H9 (cell line): ENCODE results near the gene EGLN3. TPM values are rescaled to one million over a fixed set of nuclear protein-coding genes. Genes with fewer than 3 reads are reported as not detected.

Experiments
- DNase-seq: peaks from one replicate; pipeline ENCODE4 v3.0.0-alpha.2; 2017
- H2AFZ ChIP-seq: one replicate; pipeline ENCODE4 v1.6.1; 2013; ENCODE audit warnings: mild to moderate bottlenecking, low read length, control low read depth, moderate library complexity
- H2AK5ac ChIP-seq: 2 replicates; pipeline ENCODE4 v1.6.1; 2013; ENCODE audit warnings: low read length, control low read depth, mixed read lengths; ENCODE audit not compliant: insufficient read length
- H2BK120ac ChIP-seq: one replicate; pipeline ENCODE4 v1.6.1; 2013; ENCODE audit warnings: low read depth, mild to moderate bottlenecking, low read length, control low read depth, inconsistent platforms; ENCODE audit not compliant: poor library complexity, severe bottlenecking
- H2BK12ac ChIP-seq: 2 replicates; pipeline ENCODE4 v1.6.1; 2013; ENCODE audit warnings: low read length, control low read depth, mixed read lengths, low read depth; ENCODE audit not compliant: insufficient read length
- H2BK15ac ChIP-seq: 2 replicates; pipeline ENCODE4 v1.6.1; 2013; ENCODE audit warnings: low read depth, low read length, control low read depth
- H2BK20ac ChIP-seq: one replicate; pipeline ENCODE4 v1.6.1; 2013; ENCODE audit warnings: low read depth, mild to moderate bottlenecking, low read length, control low read depth, inconsistent platforms; ENCODE audit not compliant: poor library complexity, severe bottlenecking
- H2BK5ac ChIP-seq: 2 replicates; pipeline ENCODE4 v1.6.1; 2013; ENCODE audit warnings: low read length, control low read depth, mixed read lengths; ENCODE audit not compliant: insufficient read length
- H3K14ac ChIP-seq: 2 replicates; pipeline ENCODE4 v1.6.1; 2013; ENCODE audit warnings: low read length, control low read depth; ENCODE audit not compliant: insufficient read depth
- H3K18ac ChIP-seq: 2 replicates; pipeline ENCODE4 v1.6.1; 2013; ENCODE audit warnings: low read depth, mild to moderate bottlenecking, mixed read lengths, low read length, control low read depth; ENCODE audit not compliant: insufficient read length
- H3K23ac ChIP-seq: 2 replicates; pipeline ENCODE4 v1.6.1; 2013; ENCODE audit warnings: low read length, control low read depth, mixed read lengths, low read depth; ENCODE audit not compliant: insufficient read length
- H3K23me2 ChIP-seq: 2 replicates; pipeline ENCODE4 v1.6.1; 2013; ENCODE audit warnings: low read depth, mild to moderate bottlenecking, mixed read lengths, low read length, control low read depth; ENCODE audit not compliant: insufficient read length, poor library complexity, severe bottlenecking
- H3K27ac ChIP-seq: 2 replicates; pipeline ENCODE4 v1.5.1; 2013; ENCODE audit warnings: low read length, control low read depth, mixed read lengths, low read depth; ENCODE audit not compliant: insufficient read length
- H3K27me3 ChIP-seq: 2 replicates; pipeline ENCODE4 v1.6.1; 2013; ENCODE audit warnings: low read length, control low read depth, inconsistent platforms; ENCODE audit not compliant: insufficient read depth
- H3K4ac ChIP-seq: 2 replicates; pipeline ENCODE4 v1.6.1; 2013; ENCODE audit warnings: low read depth, mild to moderate bottlenecking, control low read depth, inconsistent platforms, low read length, moderate library complexity
- H3K4me1 ChIP-seq: 2 replicates; pipeline ENCODE4 v1.6.1; 2013; ENCODE audit warnings: low read length, control low read depth, inconsistent platforms; ENCODE audit not compliant: insufficient read depth
- H3K4me2 ChIP-seq: 2 replicates; pipeline ENCODE4 v1.6.1; 2013; ENCODE audit warnings: low read length, control low read depth, mixed read lengths; ENCODE audit not compliant: insufficient read length, insufficient read depth
- H3K56ac ChIP-seq: 2 replicates; pipeline ENCODE4 v1.6.1; 2013; ENCODE audit warnings: low read depth, mild to moderate bottlenecking, mixed read lengths, low read length, control low read depth; ENCODE audit not compliant: insufficient read length
- H3K79me1 ChIP-seq: 2 replicates; pipeline ENCODE4 v1.6.1; 2013; ENCODE audit warnings: low read depth, mild to moderate bottlenecking, moderate library complexity, low read length, control low read depth, inconsistent platforms; ENCODE audit not compliant: insufficient read depth, poor library complexity, severe bottlenecking
- H3K79me2 ChIP-seq: 2 replicates; pipeline ENCODE4 v1.6.1; 2013; ENCODE audit warnings: low read length, control low read depth, inconsistent platforms; ENCODE audit not compliant: insufficient read depth
- H3K9ac ChIP-seq: 2 replicates; pipeline ENCODE4 v1.6.1; 2013; ENCODE audit warnings: low read length, control low read depth, mixed read lengths; ENCODE audit not compliant: insufficient read length; ENCODE audit errors: extremely low read depth
- H3K9me3 ChIP-seq: one replicate; pipeline ENCODE4 v1.6.1; 2013; ENCODE audit warnings: low read depth, low read length, inconsistent platforms; ENCODE audit not compliant: control insufficient read depth
- H3T11ph ChIP-seq: one replicate; pipeline ENCODE4 v1.6.1; 2013; ENCODE audit warnings: mild to moderate bottlenecking, low read length, control low read depth, inconsistent platforms
- H4K20me1 ChIP-seq: one replicate; pipeline ENCODE4 v1.6.1; 2013; ENCODE audit not compliant: control insufficient read depth, insufficient read length, insufficient read depth
- H4K5ac ChIP-seq: 2 replicates; pipeline ENCODE4 v1.6.1; 2013; ENCODE audit warnings: low read depth, mild to moderate bottlenecking, mixed read lengths, low read length, control low read depth; ENCODE audit not compliant: insufficient read length
- H4K8ac ChIP-seq: replicated peaks from 2 replicates; pipeline ENCODE4 v1.6.1; 2013; ENCODE audit warnings: low read length, control low read depth, mixed read lengths, low read depth; ENCODE audit not compliant: insufficient read length
- H4K91ac ChIP-seq: 2 replicates; pipeline ENCODE4 v1.6.1; 2013; ENCODE audit warnings: low read depth, mild to moderate bottlenecking, moderate library complexity, mixed read lengths, low read length, control low read depth; ENCODE audit not compliant: insufficient read length
- H3K27ac Mint-ChIP-seq, 3 experiments: 2 replicates in 2 of 3; 3 replicates in 1 of 3; pipeline ENCODE4 v1.8.0; 2020 to 2021; ENCODE audit warnings: mixed read lengths in 3 of 3, mild to moderate bottlenecking in 1 of 3, moderate library complexity in 1 of 3
- H3K27me3 Mint-ChIP-seq: 2 replicates; pipeline ENCODE4 v1.8.0; 2021; ENCODE audit warnings: low read depth, mild to moderate bottlenecking, moderate library complexity, mixed read lengths
- H3K36me3 Mint-ChIP-seq, 3 experiments: 2 replicates in 2 of 3; 3 replicates in 1 of 3; pipeline ENCODE4 v1.8.0; 2020 to 2021; ENCODE audit warnings: low read depth in 3 of 3, mixed read lengths in 3 of 3; ENCODE audit not compliant: insufficient read depth in 1 of 3
- H3K4me1 Mint-ChIP-seq, 2 experiments: 2 replicates each; pipeline ENCODE4 v1.8.0; 2020; ENCODE audit warnings: mixed read lengths in 2 of 2
- H3K4me3 Mint-ChIP-seq, 2 experiments: 2 replicates in 1 of 2; 3 replicates in 1 of 2; pipeline ENCODE4 v1.8.0; 2020 to 2021; ENCODE audit warnings: mild to moderate bottlenecking in 2 of 2, mixed read lengths in 2 of 2, moderate library complexity in 1 of 2
- H3K9me3 Mint-ChIP-seq, 2 experiments: 2 replicates in 1 of 2; 3 replicates in 1 of 2; pipeline ENCODE4 v1.8.0; 2020; ENCODE audit warnings: mild to moderate bottlenecking in 2 of 2, mixed read lengths in 2 of 2, moderate library complexity in 1 of 2
- CTCF ChIP-seq: fragments of 200-600 bp; sonication (generic); conservative IDR thresholded peaks from 3 replicates; pipeline ENCODE4 v1.8.0; 2021; ENCODE audit warnings: antibody characterized with exemption, mild to moderate bottlenecking
- WGBS: extraction: QIAGEN DNeasy Blood & Tissue Kit; methylation state at CpG from one replicate; pipeline ENCODE4 v1.1.7; 2013; ENCODE audit warnings: missing lambda C conversion rate, low lambda C conversion rate, mixed read lengths; ENCODE audit not compliant: insufficient read length; ENCODE audit errors: extremely low coverage; 5-methylcytosine and 5-hydroxymethylcytosine counted together
- total RNA-seq: library from RNA; stranded (reverse); gene quantifications from 2 replicates; pipeline ENCODE4 v1.2.1, GENCODE V29; 2021

EGLN3 gene
- total RNA-seq, 1 experiment from 2014 or later: 19.8 TPM

- Mint-ChIP-seq H3K27me3 (peaks cover 12% of the 10 kb centered on the region), H3K4me1 (peaks cover 51 to 53% of the 10 kb centered on the region in 2 experiments), H3K36me3 (peaks cover 0 to 19% (median 0%) of the 10 kb centered on the region in 3 experiments; a peak in 2 of 7 replicates), H3K27ac (peak overlapping the region; percentile 94 to 97 (median 95); a peak in 6 of 7 replicates), H3K9me3 (no peaks in the 10 kb centered on the region; a peak in 1 of 5 replicates), H3K4me3 (peak overlapping the region; percentile 37 to 81)
- Histone ChIP-seq H3K23me2 (peaks cover 22% of the 10 kb centered on the region), H4K20me1 (no peaks in the 10 kb centered on the region), H3K56ac (peak overlapping the region; percentile 92), H3K79me1 (no peaks in the 10 kb centered on the region), H3K27ac (peak overlapping the region; percentile 93), H4K8ac (no peak overlapping the region), H4K91ac (no peak overlapping the region), H4K5ac (peak overlapping the region; percentile 94), H3K9me3 (no peaks in the 10 kb centered on the region), H2AFZ (no peak overlapping the region), H3K4me2 (peak overlapping the region; percentile 97), H2AK5ac (peak overlapping the region; percentile 62), H3K14ac (no peak overlapping the region; the same call in 1 of the 2 replicates), H3K4ac (no peak overlapping the region), H2BK5ac (peak overlapping the region; percentile 87), H2BK120ac (peak overlapping the region; percentile 72), H2BK12ac (peak overlapping the region; percentile 70), H2BK20ac (no peak overlapping the region), H3K9ac (peak overlapping the region; percentile 51), H3T11ph (no peak overlapping the region), H3K4me1 (peaks cover 3% of the 10 kb centered on the region; the same call in 1 of the 2 replicates), H3K18ac (peak overlapping the region; percentile 34), H3K79me2 (peaks cover 10% of the 10 kb centered on the region; the same call in 1 of the 2 replicates), H3K27me3 (peaks cover 4% of the 10 kb centered on the region; the same call in 1 of the 2 replicates), H3K23ac (no peak overlapping the region), H2BK15ac (no peak overlapping the region)
- no CpG with 5 or more reads among the region's 11 CpGs for WGBS
- TF ChIP-seq CTCF: no peak
- DNase-seq: no peak
Measured at GRCh38 chr14:33951183-33951840, 438 bp upstream of the EGLN3 start.
